Naive B cell (primary cell): ENCODE measurements around the gene WSCD2. TPM values are rescaled to one million over a fixed set of nuclear protein-coding genes. Genes with fewer than 3 reads are reported as not detected.
A peak's percentile ranks its signal among the peaks of the same experiment; 100 is the strongest.

Experiments
- ATAC-seq, 2 donors: fragments of 150-1000 bp; cut with Tn5 transposase; 2 replicates each; pipeline ENCODE4 v1.10.0; 2021; ENCODE audit warnings: low read depth in 2 of 2, mild to moderate bottlenecking in 2 of 2, moderate library complexity in 2 of 2
- DNase-seq: peaks from one replicate; pipeline ENCODE4 v3.0.0; 2022
- H3K27ac Mint-ChIP-seq, 6 donors: one replicate each; pipeline ENCODE4 v1.8.0; 2020 to 2022; ENCODE audit warnings: mild to moderate bottlenecking in 6 of 6, mixed read lengths in 6 of 6, moderate library complexity in 5 of 6, inconsistent platforms in 2 of 6
- H3K27me3 Mint-ChIP-seq, 3 donors: one replicate each; pipeline ENCODE4 v1.8.0; 2021 to 2022; ENCODE audit warnings: mixed read lengths in 3 of 3, mild to moderate bottlenecking in 1 of 3
- H3K36me3 Mint-ChIP-seq, 2 donors: one replicate each; pipeline ENCODE4 v1.8.0; 2020 to 2022; ENCODE audit warnings: mixed read lengths in 2 of 2, inconsistent platforms in 1 of 2, mild to moderate bottlenecking in 1 of 2
- H3K4me1 Mint-ChIP-seq, 3 donors: one replicate each; pipeline ENCODE4 v1.8.0; 2020 to 2022; ENCODE audit warnings: mixed read lengths in 3 of 3, inconsistent platforms in 1 of 3, mild to moderate bottlenecking in 1 of 3, moderate library complexity in 1 of 3
- H3K4me3 Mint-ChIP-seq, 8 donors: one replicate each; pipeline ENCODE4 v1.8.0; 2020 to 2022; ENCODE audit warnings: mild to moderate bottlenecking in 8 of 8, mixed read lengths in 8 of 8, moderate library complexity in 8 of 8, inconsistent platforms in 2 of 8
- H3K9me3 Mint-ChIP-seq, 7 donors: one replicate each; pipeline ENCODE4 v1.8.0; 2020 to 2022; ENCODE audit warnings: mixed read lengths in 7 of 7, mild to moderate bottlenecking in 5 of 7, inconsistent platforms in 2 of 7, moderate library complexity in 1 of 7
- polyA plus RNA-seq, 6 donors: library from polyadenylated mRNA; unstranded; fragments of 300-500 nt; fragmentation: Illumina TruSeq; gene quantifications; one replicate each; pipeline ENCODE4 v1.2.3, GENCODE V29; 2021; ENCODE audit warnings: low read depth in 6 of 6

WSCD2 gene
- polyA plus RNA-seq, 6 donors from 2014 or later: 0.13 to 0.53 TPM; not detected in 4

- Mint-ChIP-seq H3K9me3 (peaks cover 0 to 14% (median 0%) of the 10 kb centered on the region in 7 donors), H3K27ac (no peak overlapping the region), H3K27me3 (peaks cover 10 to 20% (median 14%) of the 10 kb centered on the region in 3 donors), H3K4me1 (no peaks in the 10 kb centered on the region), H3K36me3 (no peaks in the 10 kb centered on the region), H3K4me3 (no peak overlapping the region)
- no peak for DNase-seq
- ATAC-seq: no peak
These were observed 102.2 kb downstream of the WSCD2 start for GRCh38 chr12:108231109-108231905.

DNA sequence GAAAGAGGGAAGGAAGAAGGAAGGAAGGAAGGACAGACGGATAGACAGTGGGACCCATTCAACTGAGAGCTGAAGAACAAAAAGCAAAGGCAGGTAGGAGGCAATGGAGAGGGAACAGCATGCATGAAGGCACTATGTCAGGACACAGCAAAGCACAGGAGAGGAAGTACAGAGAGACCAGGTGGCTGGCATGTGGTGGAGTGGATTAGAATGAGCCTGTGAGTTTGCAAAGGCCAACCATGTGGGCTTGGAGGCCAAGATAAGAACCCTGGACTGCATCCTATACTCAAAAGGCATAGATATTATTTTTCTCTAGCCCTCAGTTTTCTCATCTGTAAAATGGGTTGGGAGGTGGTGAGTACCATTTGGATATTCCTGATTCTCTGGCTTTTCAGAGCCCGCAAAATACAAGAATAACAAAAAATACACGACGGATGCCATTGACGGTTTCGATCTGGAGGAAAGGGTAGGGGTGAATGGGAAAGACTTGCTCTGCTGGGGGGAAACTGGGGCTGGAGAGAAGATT is 102.9 kb downstream of the WSCD2 start:
- Mint-ChIP-seq H3K9me3 (peaks cover 0 to 14% (median 0%) of the 10 kb centered on the region in 7 donors), H3K27ac (no peak overlapping the region)

GRCh38 chr12:108232565-108232964 is 103.5 kb downstream of the WSCD2 start:
- H3K4me3 Mint-ChIP-seq: no peak overlapping the region
- H3K4me1 Mint-ChIP-seq: no peaks in the 10 kb centered on the region
- no peak overlapping the region for H3K27ac Mint-ChIP-seq
- peaks cover 0 to 12% (median 3%) of the 10 kb centered on the region in 7 donors for H3K9me3 Mint-ChIP-seq
- ATAC-seq (no peak), DNase-seq (no peak)
- H3K27me3 Mint-ChIP-seq: peaks cover 11 to 27% (median 19%) of the 10 kb centered on the region in 3 donors
- no peaks in the 10 kb centered on the region for H3K36me3 Mint-ChIP-seq

More for the DNA sequence above, 102.9 kb downstream of the WSCD2 start:
- no peaks in the 10 kb centered on the region for H3K4me1 Mint-ChIP-seq
- DNase-seq (no peak), ATAC-seq (no peak)
- H3K36me3 Mint-ChIP-seq: no peaks in the 10 kb centered on the region
- peak overlapping the region in 1 of 8 donors; percentile 42 for H3K4me3 Mint-ChIP-seq
- peaks cover 14 to 26% (median 19%) of the 10 kb centered on the region in 3 donors for H3K27me3 Mint-ChIP-seq

GRCh38 chr12:108234158-108234557 is 105.1 kb downstream of the WSCD2 start:
- no peak for DNase-seq
- peaks cover 1 to 9% (median 3%) of the 10 kb centered on the region in 7 donors for H3K9me3 Mint-ChIP-seq

DNA sequence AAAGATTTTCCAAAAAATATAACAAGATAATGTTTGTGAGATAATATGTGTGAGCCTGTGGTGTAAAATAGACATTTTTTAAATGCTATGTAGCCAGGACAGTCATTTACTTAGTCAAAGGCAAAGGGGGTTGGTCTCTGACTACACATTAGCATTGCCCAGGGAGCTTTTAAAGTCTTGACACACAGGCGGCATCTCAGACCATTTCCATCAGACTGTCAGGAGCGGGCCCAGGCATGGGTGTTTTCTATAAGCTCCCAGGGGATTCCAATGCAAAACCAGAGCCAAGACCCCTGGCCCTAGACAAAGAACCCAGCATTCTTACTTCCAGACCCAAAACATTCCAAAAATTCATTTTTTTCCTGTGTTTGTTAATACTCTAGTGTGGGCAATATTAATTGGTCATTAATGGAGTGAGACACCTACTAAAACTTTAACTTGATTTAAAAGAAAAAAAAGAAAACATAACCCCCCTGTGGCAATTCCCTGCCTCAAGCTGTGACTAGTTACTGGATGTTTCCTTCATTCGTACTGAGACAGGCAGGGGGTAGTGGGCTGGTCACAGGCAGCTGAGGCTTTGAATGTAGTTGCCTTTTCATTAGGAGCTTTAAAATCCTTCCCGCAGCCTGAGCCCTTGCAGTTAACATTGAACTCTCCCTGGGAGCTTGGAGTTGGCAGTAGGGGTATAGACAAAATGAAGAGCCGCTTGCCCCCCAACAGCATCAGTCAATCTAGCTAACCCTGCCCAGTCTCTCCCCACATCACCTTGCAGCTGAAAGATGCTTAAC is 106.3 kb downstream of the WSCD2 start:
- Mint-ChIP-seq H3K4me1 (no peaks in the 10 kb centered on the region), H3K36me3 (peaks cover 0 to 10% of the 10 kb centered on the region in 2 donors), H3K27ac (no peak overlapping the region), H3K27me3 (peaks cover 4 to 37% (median 33%) of the 10 kb centered on the region in 3 donors), H3K9me3 (peaks cover 3 to 11% (median 6%) of the 10 kb centered on the region in 7 donors), H3K4me3 (no peak overlapping the region)
- no peak for DNase-seq
- no peak for ATAC-seq

More at GRCh38 chr12:108234158-108234557, 105.1 kb downstream of the WSCD2 start:
- Mint-ChIP-seq H3K4me3 (peak overlapping the region in 1 of 8 donors; percentile 37), H3K4me1 (no peaks in the 10 kb centered on the region), H3K27me3 (peaks cover 8 to 30% (median 28%) of the 10 kb centered on the region in 3 donors), H3K27ac (no peak overlapping the region), H3K36me3 (peaks cover 0 to 3% of the 10 kb centered on the region in 2 donors)
- ATAC-seq: no peak

DNA sequence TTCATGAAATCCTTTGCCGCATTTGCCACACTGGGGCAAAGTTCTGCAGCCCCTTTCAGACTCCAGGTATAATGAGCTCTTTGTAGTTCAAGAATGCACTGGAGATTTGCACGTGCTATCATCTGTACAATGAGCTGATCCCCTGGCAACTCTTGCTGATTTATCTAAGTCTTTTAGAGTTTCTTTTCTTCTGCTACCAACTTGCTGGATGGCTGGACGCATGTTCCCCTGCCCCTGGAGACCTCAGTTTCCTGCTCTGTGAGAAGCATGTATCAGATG is 106.8 kb downstream of the WSCD2 start:
- peaks cover 0 to 10% of the 10 kb centered on the region in 2 donors for H3K36me3 Mint-ChIP-seq
- peaks cover 3 to 11% (median 6%) of the 10 kb centered on the region in 7 donors for H3K9me3 Mint-ChIP-seq
- ATAC-seq (no peak), DNase-seq (no peak)
- no peak overlapping the region for H3K4me3 Mint-ChIP-seq
- H3K4me1 Mint-ChIP-seq: no peaks in the 10 kb centered on the region
- H3K27me3 Mint-ChIP-seq: peaks cover 4 to 32% (median 28%) of the 10 kb centered on the region in 3 donors
- H3K27ac Mint-ChIP-seq: no peak overlapping the region

DNA sequence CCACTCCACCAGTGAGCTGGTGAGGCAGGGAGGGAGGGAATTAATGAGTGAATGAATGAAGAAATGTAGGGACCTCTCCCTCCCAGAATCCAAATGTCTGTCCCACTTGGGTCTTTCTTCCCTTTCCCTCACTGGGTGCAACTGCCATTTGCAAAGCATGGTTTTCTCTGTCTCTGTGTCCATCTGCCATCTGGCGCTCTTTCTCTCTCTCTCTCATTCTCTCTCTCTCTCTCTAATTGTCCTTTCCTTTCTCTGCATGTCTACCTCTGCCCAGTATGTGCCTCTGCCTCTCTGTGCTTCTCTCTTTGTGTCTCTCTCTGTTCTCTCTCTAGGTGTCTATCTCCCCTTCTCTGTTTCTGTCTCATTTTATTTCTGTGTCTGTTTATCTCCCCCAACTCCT is 107.3 kb downstream of the WSCD2 start:
- DNase-seq (no peak), ATAC-seq (no peak)
- peak overlapping the region in 1 of 6 donors; percentile 17 for H3K27ac Mint-ChIP-seq
- no peak overlapping the region for H3K4me3 Mint-ChIP-seq
- H3K4me1 Mint-ChIP-seq: no peaks in the 10 kb centered on the region
- H3K36me3 Mint-ChIP-seq: peaks cover 0 to 10% of the 10 kb centered on the region in 2 donors
- peaks cover 3 to 11% (median 6%) of the 10 kb centered on the region in 7 donors for H3K9me3 Mint-ChIP-seq
- peaks cover 7 to 32% (median 26%) of the 10 kb centered on the region in 3 donors for H3K27me3 Mint-ChIP-seq

DNA sequence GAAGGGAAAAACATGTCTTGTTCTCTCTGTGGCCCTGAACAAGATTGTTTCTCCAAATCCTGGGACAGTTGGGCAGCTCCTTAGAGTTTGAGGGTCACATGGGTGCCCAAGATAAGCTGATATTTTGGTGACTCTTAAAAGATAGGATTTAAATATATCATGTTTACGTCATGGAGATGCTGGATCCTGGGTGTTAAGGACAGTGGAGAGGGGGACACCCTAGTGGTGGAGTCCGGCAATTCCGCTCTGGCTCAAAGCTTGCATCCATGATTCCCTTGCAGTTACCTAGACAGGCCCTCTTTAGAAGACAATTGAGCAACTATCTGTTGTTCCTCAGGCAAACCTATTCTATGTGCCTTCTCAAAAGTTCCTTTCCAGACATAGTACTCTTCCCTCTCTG is 108.2 kb downstream of the WSCD2 start:
- H3K27me3 Mint-ChIP-seq: peaks cover 9 to 32% (median 26%) of the 10 kb centered on the region in 3 donors
- peaks cover 0 to 10% of the 10 kb centered on the region in 2 donors for H3K36me3 Mint-ChIP-seq
- no peaks in the 10 kb centered on the region for H3K4me1 Mint-ChIP-seq
- DNase-seq: no peak
- peak overlapping the region in 1 of 8 donors; percentile 48 for H3K4me3 Mint-ChIP-seq
- no peak for ATAC-seq
- H3K27ac Mint-ChIP-seq: no peak overlapping the region
- H3K9me3 Mint-ChIP-seq: peaks cover 0 to 11% (median 4%) of the 10 kb centered on the region in 7 donors

GRCh38 chr12:108238474-108238873 is 109.4 kb downstream of the WSCD2 start:
- Mint-ChIP-seq H3K36me3 (peaks cover 0 to 10% of the 10 kb centered on the region in 2 donors), H3K27ac (no peak overlapping the region), H3K27me3 (peaks cover 9 to 32% (median 26%) of the 10 kb centered on the region in 3 donors), H3K4me3 (no peak overlapping the region), H3K9me3 (peaks cover 0 to 11% (median 4%) of the 10 kb centered on the region in 7 donors), H3K4me1 (no peaks in the 10 kb centered on the region)
- ATAC-seq (no peak), DNase-seq (no peak)

DNA sequence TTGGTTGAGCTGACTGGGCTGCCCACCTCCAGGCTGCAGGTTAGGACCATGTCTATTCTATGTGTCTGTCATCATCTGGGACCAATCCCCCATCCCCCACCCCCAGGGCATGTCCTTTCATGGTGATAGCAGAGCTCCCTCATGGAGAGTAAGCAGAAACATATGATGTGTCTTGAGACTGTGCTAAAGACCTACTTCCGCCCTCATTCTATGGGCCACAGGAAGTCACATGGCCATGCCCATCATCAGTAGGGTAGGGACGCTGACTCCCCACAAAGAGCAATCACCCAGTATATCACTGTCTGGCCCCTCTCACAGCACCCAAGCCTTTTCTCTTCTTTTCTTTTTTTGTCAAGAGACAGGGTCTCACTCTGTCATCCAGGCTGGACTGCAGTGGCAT is 110.3 kb downstream of the WSCD2 start:
- Mint-ChIP-seq H3K4me3 (no peak overlapping the region), H3K36me3 (peaks cover 0 to 10% of the 10 kb centered on the region in 2 donors), H3K27me3 (peaks cover 9 to 27% (median 26%) of the 10 kb centered on the region in 3 donors), H3K27ac (peak overlapping the region in 1 of 6 donors; percentile 40), H3K9me3 (peaks cover 0 to 11% (median 4%) of the 10 kb centered on the region in 7 donors), H3K4me1 (no peaks in the 10 kb centered on the region)
- DNase-seq: no peak
- no peak for ATAC-seq

- H3K27ac Mint-ChIP-seq: no peak overlapping the region
- ATAC-seq (no peak), DNase-seq (no peak)
- H3K36me3 Mint-ChIP-seq: peaks cover 0 to 10% of the 10 kb centered on the region in 2 donors
- no peak overlapping the region for H3K4me3 Mint-ChIP-seq
- peaks cover 0 to 11% (median 4%) of the 10 kb centered on the region in 7 donors for H3K9me3 Mint-ChIP-seq
- peaks cover 9 to 28% (median 26%) of the 10 kb centered on the region in 3 donors for H3K27me3 Mint-ChIP-seq
- H3K4me1 Mint-ChIP-seq: no peaks in the 10 kb centered on the region
These were observed 111.1 kb downstream of the WSCD2 start for GRCh38 chr12:108240027-108240785.

GRCh38 chr12:108240928-108241327 is 111.8 kb downstream of the WSCD2 start:
- Mint-ChIP-seq H3K27ac (no peak overlapping the region), H3K4me3 (no peak overlapping the region), H3K36me3 (peaks cover 0 to 10% of the 10 kb centered on the region in 2 donors), H3K27me3 (peaks cover 9 to 31% (median 26%) of the 10 kb centered on the region in 3 donors), H3K4me1 (no peaks in the 10 kb centered on the region), H3K9me3 (peaks cover 0 to 11% (median 4%) of the 10 kb centered on the region in 7 donors)
- no peak for DNase-seq
- ATAC-seq: no peak
